H9 (cell line): ENCODE measurements around the gene SCUBE3. TPM values are rescaled to one million over a fixed set of nuclear protein-coding genes. Genes with fewer than 3 reads are reported as not detected.

ENCODE experiments used
- DNase-seq: peaks from one replicate; pipeline ENCODE4 v3.0.0-alpha.2; 2017
- H2AFZ ChIP-seq: one replicate; pipeline ENCODE4 v1.6.1; 2013; ENCODE audit warnings: mild to moderate bottlenecking, low read length, control low read depth, moderate library complexity
- H2AK5ac ChIP-seq: 2 replicates; pipeline ENCODE4 v1.6.1; 2013; ENCODE audit warnings: low read length, control low read depth, mixed read lengths; ENCODE audit not compliant: insufficient read length
- H2BK120ac ChIP-seq: one replicate; pipeline ENCODE4 v1.6.1; 2013; ENCODE audit warnings: low read depth, mild to moderate bottlenecking, low read length, control low read depth, inconsistent platforms; ENCODE audit not compliant: poor library complexity, severe bottlenecking
- H2BK12ac ChIP-seq: 2 replicates; pipeline ENCODE4 v1.6.1; 2013; ENCODE audit warnings: low read length, control low read depth, mixed read lengths, low read depth; ENCODE audit not compliant: insufficient read length
- H2BK15ac ChIP-seq: 2 replicates; pipeline ENCODE4 v1.6.1; 2013; ENCODE audit warnings: low read depth, low read length, control low read depth
- H2BK20ac ChIP-seq: one replicate; pipeline ENCODE4 v1.6.1; 2013; ENCODE audit warnings: low read depth, mild to moderate bottlenecking, low read length, control low read depth, inconsistent platforms; ENCODE audit not compliant: poor library complexity, severe bottlenecking
- H2BK5ac ChIP-seq: 2 replicates; pipeline ENCODE4 v1.6.1; 2013; ENCODE audit warnings: low read length, control low read depth, mixed read lengths; ENCODE audit not compliant: insufficient read length
- H3K14ac ChIP-seq: 2 replicates; pipeline ENCODE4 v1.6.1; 2013; ENCODE audit warnings: low read length, control low read depth; ENCODE audit not compliant: insufficient read depth
- H3K18ac ChIP-seq: 2 replicates; pipeline ENCODE4 v1.6.1; 2013; ENCODE audit warnings: low read depth, mild to moderate bottlenecking, mixed read lengths, low read length, control low read depth; ENCODE audit not compliant: insufficient read length
- H3K23ac ChIP-seq: 2 replicates; pipeline ENCODE4 v1.6.1; 2013; ENCODE audit warnings: low read length, control low read depth, mixed read lengths, low read depth; ENCODE audit not compliant: insufficient read length
- H3K23me2 ChIP-seq: 2 replicates; pipeline ENCODE4 v1.6.1; 2013; ENCODE audit warnings: low read depth, mild to moderate bottlenecking, mixed read lengths, low read length, control low read depth; ENCODE audit not compliant: insufficient read length, poor library complexity, severe bottlenecking
- H3K27ac ChIP-seq: 2 replicates; pipeline ENCODE4 v1.5.1; 2013; ENCODE audit warnings: low read length, control low read depth, mixed read lengths, low read depth; ENCODE audit not compliant: insufficient read length
- H3K27me3 ChIP-seq: 2 replicates; pipeline ENCODE4 v1.6.1; 2013; ENCODE audit warnings: low read length, control low read depth, inconsistent platforms; ENCODE audit not compliant: insufficient read depth
- H3K4ac ChIP-seq: 2 replicates; pipeline ENCODE4 v1.6.1; 2013; ENCODE audit warnings: low read depth, mild to moderate bottlenecking, control low read depth, inconsistent platforms, low read length, moderate library complexity
- H3K4me1 ChIP-seq: 2 replicates; pipeline ENCODE4 v1.6.1; 2013; ENCODE audit warnings: low read length, control low read depth, inconsistent platforms; ENCODE audit not compliant: insufficient read depth
- H3K4me2 ChIP-seq: 2 replicates; pipeline ENCODE4 v1.6.1; 2013; ENCODE audit warnings: low read length, control low read depth, mixed read lengths; ENCODE audit not compliant: insufficient read length, insufficient read depth
- H3K56ac ChIP-seq: 2 replicates; pipeline ENCODE4 v1.6.1; 2013; ENCODE audit warnings: low read depth, mild to moderate bottlenecking, mixed read lengths, low read length, control low read depth; ENCODE audit not compliant: insufficient read length
- H3K79me1 ChIP-seq: 2 replicates; pipeline ENCODE4 v1.6.1; 2013; ENCODE audit warnings: low read depth, mild to moderate bottlenecking, moderate library complexity, low read length, control low read depth, inconsistent platforms; ENCODE audit not compliant: insufficient read depth, poor library complexity, severe bottlenecking
- H3K79me2 ChIP-seq: 2 replicates; pipeline ENCODE4 v1.6.1; 2013; ENCODE audit warnings: low read length, control low read depth, inconsistent platforms; ENCODE audit not compliant: insufficient read depth
- H3K9ac ChIP-seq: 2 replicates; pipeline ENCODE4 v1.6.1; 2013; ENCODE audit warnings: low read length, control low read depth, mixed read lengths; ENCODE audit not compliant: insufficient read length; ENCODE audit errors: extremely low read depth
- H3K9me3 ChIP-seq: one replicate; pipeline ENCODE4 v1.6.1; 2013; ENCODE audit warnings: low read depth, low read length, inconsistent platforms; ENCODE audit not compliant: control insufficient read depth
- H3T11ph ChIP-seq: one replicate; pipeline ENCODE4 v1.6.1; 2013; ENCODE audit warnings: mild to moderate bottlenecking, low read length, control low read depth, inconsistent platforms
- H4K20me1 ChIP-seq: one replicate; pipeline ENCODE4 v1.6.1; 2013; ENCODE audit not compliant: control insufficient read depth, insufficient read length, insufficient read depth
- H4K5ac ChIP-seq: 2 replicates; pipeline ENCODE4 v1.6.1; 2013; ENCODE audit warnings: low read depth, mild to moderate bottlenecking, mixed read lengths, low read length, control low read depth; ENCODE audit not compliant: insufficient read length
- H4K8ac ChIP-seq: replicated peaks from 2 replicates; pipeline ENCODE4 v1.6.1; 2013; ENCODE audit warnings: low read length, control low read depth, mixed read lengths, low read depth; ENCODE audit not compliant: insufficient read length
- H4K91ac ChIP-seq: 2 replicates; pipeline ENCODE4 v1.6.1; 2013; ENCODE audit warnings: low read depth, mild to moderate bottlenecking, moderate library complexity, mixed read lengths, low read length, control low read depth; ENCODE audit not compliant: insufficient read length
- H3K27ac Mint-ChIP-seq, 3 experiments: 2 replicates in 2 of 3; 3 replicates in 1 of 3; pipeline ENCODE4 v1.8.0; 2020 to 2021; ENCODE audit warnings: mixed read lengths in 3 of 3, mild to moderate bottlenecking in 1 of 3, moderate library complexity in 1 of 3
- H3K27me3 Mint-ChIP-seq: 2 replicates; pipeline ENCODE4 v1.8.0; 2021; ENCODE audit warnings: low read depth, mild to moderate bottlenecking, moderate library complexity, mixed read lengths
- H3K36me3 Mint-ChIP-seq, 3 experiments: 2 replicates in 2 of 3; 3 replicates in 1 of 3; pipeline ENCODE4 v1.8.0; 2020 to 2021; ENCODE audit warnings: low read depth in 3 of 3, mixed read lengths in 3 of 3; ENCODE audit not compliant: insufficient read depth in 1 of 3
- H3K4me1 Mint-ChIP-seq, 2 experiments: 2 replicates each; pipeline ENCODE4 v1.8.0; 2020; ENCODE audit warnings: mixed read lengths in 2 of 2
- H3K4me3 Mint-ChIP-seq, 2 experiments: 2 replicates in 1 of 2; 3 replicates in 1 of 2; pipeline ENCODE4 v1.8.0; 2020 to 2021; ENCODE audit warnings: mild to moderate bottlenecking in 2 of 2, mixed read lengths in 2 of 2, moderate library complexity in 1 of 2
- H3K9me3 Mint-ChIP-seq, 2 experiments: 2 replicates in 1 of 2; 3 replicates in 1 of 2; pipeline ENCODE4 v1.8.0; 2020; ENCODE audit warnings: mild to moderate bottlenecking in 2 of 2, mixed read lengths in 2 of 2, moderate library complexity in 1 of 2
- CTCF ChIP-seq: fragments of 200-600 bp; sonication (generic); conservative IDR thresholded peaks from 3 replicates; pipeline ENCODE4 v1.8.0; 2021; ENCODE audit warnings: antibody characterized with exemption, mild to moderate bottlenecking
- WGBS: extraction: QIAGEN DNeasy Blood & Tissue Kit; methylation state at CpG from one replicate; pipeline ENCODE4 v1.1.7; 2013; ENCODE audit warnings: missing lambda C conversion rate, low lambda C conversion rate, mixed read lengths; ENCODE audit not compliant: insufficient read length; ENCODE audit errors: extremely low coverage; 5-methylcytosine and 5-hydroxymethylcytosine counted together
- total RNA-seq: library from RNA; stranded (reverse); gene quantifications from 2 replicates; pipeline ENCODE4 v1.2.1, GENCODE V29; 2021

Gene SCUBE3
- total RNA-seq, 1 experiment from 2014 or later, result 2.7 TPM

- no peak overlapping the region for H3K18ac ChIP-seq
- H4K20me1 ChIP-seq, result no peaks in the 10 kb centered on the region
- no peak overlapping the region for H4K91ac ChIP-seq
- WGBS, result no CpG with 5 or more reads among the region's 7 CpGs
- no peaks in the 10 kb centered on the region for H3K79me2 ChIP-seq
- no peak overlapping the region for H4K5ac ChIP-seq
- Mint-ChIP-seq H3K36me3 (peaks cover 0 to 6% (median 0%) of the 10 kb centered on the region in 3 experiments; a peak in 6 of 7 replicates), H3K9me3 (no peaks in the 10 kb centered on the region), H3K4me3 (no peak overlapping the region), H3K27me3 (peaks cover 17% of the 10 kb centered on the region), H3K27ac (no peak overlapping the region), H3K4me1 (peaks cover 31 to 40% of the 10 kb centered on the region in 2 experiments)
- H3K27me3 ChIP-seq, result no peaks in the 10 kb centered on the region; the same call in 1 of the 2 replicates
- no peak overlapping the region for H3K27ac ChIP-seq
- no peak overlapping the region for H3K4me2 ChIP-seq
- no peak overlapping the region for H2BK5ac ChIP-seq
- H2BK15ac ChIP-seq, result no peak overlapping the region
- H3K9ac ChIP-seq, result no peak overlapping the region
- no peak overlapping the region for H2AFZ ChIP-seq
- no peak for TF ChIP-seq CTCF
- no peak overlapping the region for H2AK5ac ChIP-seq
- H3K23ac ChIP-seq, result no peak overlapping the region
- no peak overlapping the region for H2BK120ac ChIP-seq
- no peak overlapping the region for H4K8ac ChIP-seq
- H2BK12ac ChIP-seq, result no peak overlapping the region
- no peaks in the 10 kb centered on the region for H3K23me2 ChIP-seq
- H3K9me3 ChIP-seq, result no peaks in the 10 kb centered on the region
- H2BK20ac ChIP-seq, result no peak overlapping the region
- no peaks in the 10 kb centered on the region for H3K79me1 ChIP-seq
- no peak overlapping the region for H3K14ac ChIP-seq
- H3T11ph ChIP-seq, result no peak overlapping the region
- no peak for DNase-seq
- H3K4ac ChIP-seq, result no peak overlapping the region
- H3K4me1 ChIP-seq, result no peaks in the 10 kb centered on the region; the same call in 1 of the 2 replicates
- H3K56ac ChIP-seq, result no peak overlapping the region
These were observed 30.8 kb downstream of the SCUBE3 start for GRCh38 chr6:35244551-35244950.
